Activated CD4-positive, alpha-beta memory T cell treated with anti-CD3 and anti-CD28 coated beads, Interleukin-2, amount 10 ng/mL, durations not matched to agents 7 days and 5 days (primary cell): ENCODE data around the gene ZNF772. TPM values are rescaled to one million over a fixed set of nuclear protein-coding genes. Genes with fewer than 3 reads are reported as not detected.

ENCODE experiments used
- CTCF ChIA-PET: fragments of 350-600 bp; sonication (Branson Sonifier 250); formaldehyde crosslinking; loops from one replicate; lab custom pipeline; 2021; ENCODE audit warnings: antibody characterized with exemption, inconsistent platforms; lab: Charles Lee
- POLR2A ChIA-PET: fragments of 350-600 bp; sonication (Branson Sonifier 250); formaldehyde crosslinking; loops from one replicate; lab custom pipeline; 2021; ENCODE audit warnings: antibody characterized with exemption; lab: Charles Lee
- DNase-seq: peaks from one replicate; pipeline ENCODE4 v3.0.0-alpha.2; 2020
- H3K27ac Mint-ChIP-seq: one replicate; pipeline ENCODE4 v1.8.0; 2021; ENCODE audit warnings: mild to moderate bottlenecking, mixed read lengths
- H3K27me3 Mint-ChIP-seq: one replicate; pipeline ENCODE4 v1.8.0; 2021; ENCODE audit warnings: mixed read lengths
- H3K36me3 Mint-ChIP-seq: one replicate; pipeline ENCODE4 v1.8.0; 2021; ENCODE audit warnings: low read depth, mixed read lengths
- H3K4me1 Mint-ChIP-seq: one replicate; pipeline ENCODE4 v1.8.0; 2021; ENCODE audit warnings: mixed read lengths
- H3K4me3 Mint-ChIP-seq: one replicate; pipeline ENCODE4 v1.8.0; 2021; ENCODE audit warnings: mild to moderate bottlenecking, mixed read lengths
- H3K9me3 Mint-ChIP-seq: one replicate; pipeline ENCODE4 v1.8.0; 2021; ENCODE audit warnings: mixed read lengths
- total RNA-seq, 2 experiments: library from RNA; stranded (reverse); gene quantifications; one replicate each; pipeline ENCODE4 v1.2.3, GENCODE V29; 2021

Gene ZNF772
- total RNA-seq, 2 experiments from 2014 or later, result 7.2 to 8.8 TPM

DNA sequence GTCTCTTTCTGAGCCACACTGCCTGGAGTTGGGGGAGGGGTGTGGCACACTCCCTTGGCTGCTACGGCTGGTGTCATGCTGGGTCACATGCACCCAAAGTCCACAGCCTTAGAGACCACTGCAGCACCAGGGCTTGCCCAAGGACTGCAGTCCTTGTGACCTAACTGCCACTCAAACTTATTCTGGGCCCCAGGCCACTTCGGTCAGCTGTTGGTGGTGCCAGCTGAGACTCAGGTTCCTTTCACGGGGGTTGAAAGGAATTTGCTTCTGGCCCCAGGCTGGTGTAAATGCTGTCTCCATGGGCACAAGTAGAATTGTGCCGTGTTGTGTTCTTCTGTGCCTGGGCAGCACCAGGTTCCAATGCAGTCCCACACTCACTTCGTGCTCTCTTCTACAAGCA lies 10.9 kb downstream of the ZNF772 start:
- Mint-ChIP-seq H3K27me3 (no peaks in the 10 kb centered on the region), H3K27ac (no peak overlapping the region), H3K36me3 (peaks cover 27% of the 10 kb centered on the region), H3K4me3 (no peak overlapping the region), H3K9me3 (peaks cover 46% of the 10 kb centered on the region), H3K4me1 (no peaks in the 10 kb centered on the region)
- CTCF ChIA-PET, result interaction anchor here (0.7 kb wide), 1 partner anchor 141 kb away, joined by 3 read pairs; no protein-coding TSS in a partner anchor
- no peak for DNase-seq
- POLR2A ChIA-PET, result no interaction called here

DNA sequence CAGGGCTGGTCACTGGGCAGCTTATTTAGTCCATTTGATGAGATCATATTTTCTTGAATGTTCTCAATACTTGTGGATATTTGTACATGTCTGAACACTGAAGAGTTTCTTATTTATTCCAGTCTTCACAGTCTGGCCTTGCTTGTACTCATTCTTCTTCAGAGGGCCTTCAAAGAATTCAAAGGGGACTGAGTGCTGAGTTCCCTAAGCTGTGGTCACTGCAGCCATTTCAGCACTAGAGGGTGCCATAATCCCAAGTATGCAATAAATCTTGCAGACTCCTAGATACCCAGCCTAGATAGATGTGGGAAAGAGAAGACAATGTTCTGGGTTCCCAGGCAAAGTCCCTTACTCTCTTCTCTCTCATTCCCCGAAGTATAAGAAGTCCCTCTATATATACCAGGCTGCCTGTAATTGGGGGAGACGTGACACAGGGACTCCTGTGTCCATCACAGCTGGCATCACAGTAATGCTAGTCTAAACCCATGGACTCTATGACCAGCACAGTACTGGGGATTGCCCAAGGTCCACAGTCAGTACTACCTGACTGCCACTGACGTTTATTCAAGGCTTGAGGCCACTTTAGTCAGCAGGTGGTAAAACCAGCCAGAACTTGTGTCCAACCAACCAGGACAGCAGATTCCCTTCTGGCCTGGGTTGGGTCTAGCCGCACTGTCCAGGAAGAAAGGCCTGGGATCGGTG lies 11.5 kb downstream of the ZNF772 start:
- CTCF ChIA-PET, result interaction anchor here (0.6 to 1.0 kb wide), 4 partner anchors 100 to 1048 kb away, joined by 3 read pairs; no protein-coding TSS in a partner anchor
- Mint-ChIP-seq H3K4me1 (no peaks in the 10 kb centered on the region), H3K36me3 (peaks cover 21% of the 10 kb centered on the region), H3K9me3 (peaks cover 46% of the 10 kb centered on the region), H3K4me3 (no peak overlapping the region), H3K27ac (no peak overlapping the region), H3K27me3 (no peaks in the 10 kb centered on the region)
- peak; percentile 32 for DNase-seq
- POLR2A ChIA-PET, result no interaction called here

DNA sequence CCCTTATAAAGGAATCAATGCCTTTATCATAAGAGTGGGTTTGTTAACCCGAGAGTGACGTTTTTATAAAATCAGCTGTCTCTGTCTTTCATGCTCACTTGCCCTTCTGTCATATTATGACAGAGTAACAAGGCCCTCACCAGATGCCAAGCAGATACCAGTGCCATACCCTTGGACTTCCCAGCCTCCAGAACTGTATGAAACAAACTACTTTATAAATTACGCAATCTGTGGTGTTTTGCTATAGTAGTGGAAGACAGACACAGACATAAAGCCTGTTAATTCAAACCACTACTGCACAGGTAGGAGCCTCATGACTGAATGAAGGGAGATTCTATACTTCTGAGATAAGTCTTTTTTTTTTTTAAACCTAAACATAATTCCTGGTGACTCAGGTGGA lies 25.1 kb downstream of the ZNF772 start:
- DNase-seq, result no peak
- ChIA-PET CTCF (no interaction called here), POLR2A (interaction anchor here (0.6 kb wide), 1 partner anchor 32 kb away, joined by 3 read pairs; no protein-coding TSS in a partner anchor)
- H3K4me3 Mint-ChIP-seq, result no peak overlapping the region
- H3K27ac Mint-ChIP-seq, result no peak overlapping the region
- no peaks in the 10 kb centered on the region for H3K4me1 Mint-ChIP-seq
- peaks cover 56% of the 10 kb centered on the region for H3K9me3 Mint-ChIP-seq
- no peaks in the 10 kb centered on the region for H3K27me3 Mint-ChIP-seq
- H3K36me3 Mint-ChIP-seq, result peaks cover 30% of the 10 kb centered on the region

DNA sequence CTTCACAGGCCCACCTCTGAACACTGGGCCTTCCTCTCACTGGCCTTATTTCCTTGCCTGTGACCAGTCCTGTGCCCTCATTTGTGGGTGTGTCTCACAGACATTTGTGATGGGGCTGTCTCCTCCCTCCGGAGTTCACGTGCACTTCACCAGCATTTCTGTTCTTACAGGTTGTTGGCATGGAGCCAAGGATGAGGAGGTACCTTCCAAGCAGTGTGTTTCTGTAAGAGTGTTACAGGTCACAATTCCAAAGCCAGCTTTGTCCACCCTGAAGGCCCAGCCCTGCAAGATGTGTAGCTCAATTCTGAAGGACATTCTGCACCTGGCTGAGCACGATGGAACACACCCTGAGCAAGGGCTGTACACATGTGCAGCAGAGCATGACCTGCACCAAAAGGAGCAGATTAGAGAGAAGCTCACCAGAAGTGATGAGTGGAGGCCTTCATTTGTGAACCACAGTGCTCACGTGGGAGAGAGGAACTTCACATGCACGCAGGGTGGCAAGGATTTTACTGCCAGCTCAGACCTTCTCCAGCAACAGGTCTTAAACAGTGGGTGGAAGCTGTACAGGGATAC lies 34.2 kb downstream of the ZNF772 start:
- H3K4me3 Mint-ChIP-seq, result no peak overlapping the region
- H3K4me1 Mint-ChIP-seq, result no peaks in the 10 kb centered on the region
- ChIA-PET POLR2A (no interaction called here), CTCF (no interaction called here)
- H3K27me3 Mint-ChIP-seq, result no peaks in the 10 kb centered on the region
- H3K36me3 Mint-ChIP-seq, result peaks cover 74% of the 10 kb centered on the region
- no peak overlapping the region for H3K27ac Mint-ChIP-seq
- H3K9me3 Mint-ChIP-seq, result peaks cover 71% of the 10 kb centered on the region
- no peak for DNase-seq

DNA sequence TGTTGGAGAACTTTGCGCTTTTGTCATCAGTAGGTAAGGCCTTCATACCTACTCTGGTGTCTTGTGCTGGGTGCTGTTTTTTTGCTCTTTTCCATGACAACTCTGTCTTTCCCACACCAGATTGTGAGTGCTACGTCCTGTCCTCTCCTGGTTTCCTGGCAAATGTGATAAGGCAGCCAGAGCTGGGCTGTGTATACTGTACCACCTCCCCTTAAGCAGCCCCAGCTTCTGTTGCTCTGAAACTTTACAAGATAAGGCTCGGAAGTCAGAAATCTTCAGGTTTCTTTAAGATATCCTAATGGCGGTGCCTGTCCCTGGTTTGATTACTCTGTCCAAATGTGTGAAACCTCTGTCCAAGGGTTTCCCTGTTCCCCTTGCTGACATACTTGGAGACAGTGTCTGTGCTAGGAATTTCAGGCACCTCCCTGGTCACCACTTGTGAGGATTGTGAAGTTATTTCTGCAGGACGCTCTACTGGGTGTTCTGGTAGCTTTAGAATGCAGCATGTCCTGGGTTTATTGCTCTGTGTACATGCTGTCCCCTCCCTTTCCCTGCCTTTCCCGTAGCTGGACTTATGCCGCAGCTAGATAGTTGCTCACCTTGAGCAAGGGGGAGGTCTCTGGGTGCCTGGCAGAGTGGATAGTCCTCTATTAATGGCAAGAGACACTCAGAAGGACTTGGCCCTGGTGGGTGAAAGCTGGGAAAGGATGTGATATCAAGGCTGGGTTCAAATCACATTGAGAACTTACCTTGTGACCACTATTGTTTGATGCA lies 35.2 kb downstream of the ZNF772 start:
- no peaks in the 10 kb centered on the region for H3K27me3 Mint-ChIP-seq
- ChIA-PET CTCF (no interaction called here), POLR2A (no interaction called here)
- peaks cover 78% of the 10 kb centered on the region for H3K36me3 Mint-ChIP-seq
- DNase-seq, result no peak
- H3K9me3 Mint-ChIP-seq, result peaks cover 67% of the 10 kb centered on the region
- H3K4me1 Mint-ChIP-seq, result no peaks in the 10 kb centered on the region
- no peak overlapping the region for H3K27ac Mint-ChIP-seq
- H3K4me3 Mint-ChIP-seq, result no peak overlapping the region

DNA sequence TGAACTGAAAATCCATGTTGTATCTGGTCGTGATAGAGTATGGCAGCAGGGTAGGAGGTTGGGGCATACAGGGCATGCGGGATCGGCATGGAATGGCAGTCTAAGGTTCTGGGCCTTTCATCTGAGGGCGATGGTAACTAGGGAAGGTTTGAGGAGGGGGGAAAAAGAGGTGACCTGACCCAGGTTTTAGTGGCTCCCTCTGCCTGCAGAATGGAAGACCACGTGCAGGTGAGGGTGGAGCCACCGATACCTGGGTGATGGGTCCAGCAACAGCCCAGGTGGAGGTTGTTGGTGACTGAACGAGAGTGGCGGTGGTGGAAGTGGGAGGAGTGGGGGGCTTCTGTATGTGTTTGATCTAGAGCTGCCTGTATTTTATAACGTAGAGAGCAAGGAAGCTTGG lies 38.4 kb downstream of the ZNF772 start:
- H3K4me3 Mint-ChIP-seq, result no peak overlapping the region
- ChIA-PET POLR2A (no interaction called here), CTCF (no interaction called here)
- no peak overlapping the region for H3K27ac Mint-ChIP-seq
- H3K36me3 Mint-ChIP-seq, result peaks cover 73% of the 10 kb centered on the region
- no peaks in the 10 kb centered on the region for H3K27me3 Mint-ChIP-seq
- H3K4me1 Mint-ChIP-seq, result peaks cover 24% of the 10 kb centered on the region
- DNase-seq, result no peak
- H3K9me3 Mint-ChIP-seq, result peaks cover 52% of the 10 kb centered on the region

DNA sequence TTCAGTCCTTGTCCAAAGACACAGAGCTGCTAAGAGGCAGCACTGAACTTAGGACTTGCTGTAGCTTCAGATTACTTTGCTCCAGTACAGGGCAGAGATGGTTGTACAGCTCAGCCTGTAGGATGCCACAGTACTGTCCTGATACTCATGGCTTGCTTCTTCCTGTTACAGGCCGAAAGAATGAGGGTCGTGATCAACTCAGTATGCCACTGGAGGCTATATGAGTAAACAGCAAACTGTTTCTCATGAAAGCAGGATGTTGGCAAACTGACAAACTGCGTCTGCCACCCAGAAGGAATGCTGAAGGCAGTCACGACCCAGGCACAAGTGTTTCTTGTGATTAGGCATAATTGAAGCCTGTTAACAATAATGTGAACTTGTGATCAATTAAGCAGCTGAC lies 39.4 kb downstream of the ZNF772 start:
- Mint-ChIP-seq H3K27ac (no peak overlapping the region), H3K4me3 (no peak overlapping the region), H3K27me3 (no peaks in the 10 kb centered on the region), H3K9me3 (peaks cover 46% of the 10 kb centered on the region), H3K36me3 (peaks cover 68% of the 10 kb centered on the region), H3K4me1 (peaks cover 24% of the 10 kb centered on the region)
- CTCF ChIA-PET, result interaction anchor here (0.9 kb wide), 1 partner anchor 10 kb away, joined by 3 read pairs; no protein-coding TSS in a partner anchor
- POLR2A ChIA-PET, result no interaction called here
- no peak for DNase-seq

DNA sequence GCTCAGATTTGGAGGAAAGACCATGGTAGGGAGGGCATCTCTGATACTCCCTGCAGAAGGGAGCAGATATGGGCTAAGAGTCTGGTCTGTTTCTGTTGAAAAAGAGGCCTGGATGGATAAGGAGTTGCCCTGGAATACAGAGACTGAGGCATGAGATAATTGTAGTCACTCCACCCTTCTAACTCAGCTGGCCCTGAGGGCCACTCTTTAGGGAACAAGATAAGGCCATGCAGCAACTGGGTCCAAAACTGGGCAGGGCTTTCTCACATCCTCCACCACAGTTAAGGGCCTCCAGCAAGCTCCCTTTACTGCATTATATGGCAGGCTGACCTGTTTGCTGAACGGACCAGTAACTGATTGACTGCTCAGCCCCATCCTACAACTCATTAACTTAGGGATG lies 40.9 kb downstream of the ZNF772 start:
- H3K27ac Mint-ChIP-seq, result no peak overlapping the region
- CTCF ChIA-PET, result no interaction called here
- H3K36me3 Mint-ChIP-seq, result peaks cover 52% of the 10 kb centered on the region
- POLR2A ChIA-PET, result interaction anchor here (1.5 kb wide), 1 partner anchor 47 kb away, joined by 4 read pairs; the partner anchor contains the start of gene ZNF548
- H3K27me3 Mint-ChIP-seq, result no peaks in the 10 kb centered on the region
- H3K4me1 Mint-ChIP-seq, result peaks cover 24% of the 10 kb centered on the region
- peak overlapping the region; percentile 90 for H3K4me3 Mint-ChIP-seq
- peaks cover 38% of the 10 kb centered on the region for H3K9me3 Mint-ChIP-seq
- DNase-seq, result no peak

DNA sequence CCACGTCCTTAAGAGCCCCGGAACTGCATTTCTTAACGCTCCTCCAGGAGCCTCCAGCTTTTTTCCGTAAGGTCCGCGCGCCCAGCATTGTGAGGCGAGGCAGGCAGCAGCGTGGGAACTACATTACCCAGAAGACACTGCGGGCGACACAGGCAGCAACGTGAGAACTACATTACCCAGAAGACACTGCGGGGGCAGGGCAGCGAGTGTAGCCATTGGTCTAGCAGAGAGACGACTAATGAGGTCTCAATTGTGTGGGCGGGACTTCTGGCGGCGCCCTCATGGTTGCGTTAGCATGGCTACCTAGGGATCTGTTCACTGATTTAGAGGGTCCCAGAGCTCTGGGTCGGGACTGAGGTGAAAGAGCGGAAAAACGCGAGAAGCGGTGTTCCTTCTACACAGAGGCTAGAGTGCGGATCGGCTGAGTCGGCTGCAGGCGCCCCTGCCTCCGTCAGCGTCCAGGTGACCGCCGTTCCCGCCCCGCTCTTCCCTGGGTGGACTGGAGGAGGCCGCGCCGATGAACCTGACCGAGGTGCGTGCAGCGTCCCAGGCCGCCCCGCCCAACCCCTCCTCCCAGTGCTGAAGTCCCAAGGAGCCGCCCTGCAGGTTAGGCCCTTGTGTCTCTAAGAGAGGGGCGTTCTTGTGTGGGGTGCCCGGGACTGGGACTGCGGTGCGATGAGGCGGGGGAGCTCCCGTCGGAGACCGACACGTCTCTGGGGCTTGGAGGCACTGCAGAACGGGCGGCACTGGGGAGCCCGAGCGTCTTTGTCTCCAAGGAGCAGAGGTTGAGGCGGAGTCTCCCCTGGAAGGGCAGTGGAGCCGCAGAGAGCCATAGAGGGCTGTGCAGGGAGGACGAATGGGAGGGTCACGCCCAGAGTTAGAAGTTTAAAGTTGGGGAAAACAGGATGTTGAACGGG lies 42.0 kb downstream of the ZNF772 start, which contains the start of gene ZNF749:
Gene ZNF749 (plus strand): TSS at position 264 of the 917 bp plus-strand sequence. CDS start 254 bp downstream, at position 518.
- Mint-ChIP-seq H3K4me1 (peaks cover 24% of the 10 kb centered on the region), H3K9me3 (peaks cover 32% of the 10 kb centered on the region), H3K36me3 (peaks cover 45% of the 10 kb centered on the region), H3K27ac (peak within 1 kb of the TSS; percentile 60), H3K4me3 (peak within 1 kb of the TSS; percentile 90), H3K27me3 (no peaks in the 10 kb centered on the region)
- DNase-seq, result peak; percentile 97
- POLR2A ChIA-PET, result interaction anchor here (0.5 to 1.7 kb wide), 7 partner anchors 42 to 748 kb away, joined by 3 to 5 read pairs (median 3); partner anchors contain the start of genes TRAPPC2B, ZNF211, ZNF274 and ZNF547
- CTCF ChIA-PET, result no interaction called here

DNA sequence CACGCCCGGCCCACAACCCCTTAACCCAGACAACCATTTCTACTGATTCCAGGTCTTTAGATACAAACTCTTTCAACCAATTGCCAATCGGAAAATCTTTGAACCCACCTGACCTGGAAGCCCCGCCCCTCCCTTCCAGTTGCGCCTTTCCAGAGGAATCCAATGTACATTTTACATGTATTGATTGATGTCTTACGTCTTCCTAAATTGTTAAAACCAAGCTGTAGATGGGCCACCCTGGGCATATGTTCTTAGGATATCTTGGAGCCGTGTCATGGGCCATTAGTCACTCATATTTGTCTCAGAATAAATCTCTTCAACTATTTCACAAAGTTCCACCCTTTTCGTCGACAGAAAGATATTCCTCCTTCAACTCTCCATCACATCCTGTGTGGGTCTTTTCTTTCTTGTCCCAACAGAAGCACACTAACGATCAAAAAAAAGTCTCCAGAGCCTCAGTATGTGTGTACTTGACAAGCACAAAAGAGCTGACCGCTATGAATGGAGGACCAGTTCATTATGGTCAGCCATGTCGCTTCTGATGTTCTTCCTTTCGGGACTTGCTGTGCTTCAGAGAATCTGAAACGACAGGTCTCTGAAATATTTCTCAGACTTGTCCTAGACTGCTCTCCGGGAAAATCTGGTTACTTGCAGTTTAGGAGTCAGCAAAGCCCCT lies 42.8 kb downstream of the ZNF772 start:
- Mint-ChIP-seq H3K4me1 (peaks cover 24% of the 10 kb centered on the region), H3K9me3 (peaks cover 29% of the 10 kb centered on the region), H3K27ac (peak overlapping the region; percentile 60), H3K27me3 (no peaks in the 10 kb centered on the region), H3K36me3 (peaks cover 37% of the 10 kb centered on the region), H3K4me3 (peak overlapping the region; percentile 90)
- ChIA-PET POLR2A (interaction anchor here (1.1 to 1.7 kb wide), 5 partner anchors 43 to 748 kb away, joined by 3 to 5 read pairs (median 3); partner anchors contain the start of genes TRAPPC2B, ZNF211, ZNF274 and ZNF547), CTCF (interaction anchor here (1.0 kb wide), 1 partner anchor 175 kb away, joined by 3 read pairs; no protein-coding TSS in a partner anchor)
- DNase-seq, result no peak

DNA sequence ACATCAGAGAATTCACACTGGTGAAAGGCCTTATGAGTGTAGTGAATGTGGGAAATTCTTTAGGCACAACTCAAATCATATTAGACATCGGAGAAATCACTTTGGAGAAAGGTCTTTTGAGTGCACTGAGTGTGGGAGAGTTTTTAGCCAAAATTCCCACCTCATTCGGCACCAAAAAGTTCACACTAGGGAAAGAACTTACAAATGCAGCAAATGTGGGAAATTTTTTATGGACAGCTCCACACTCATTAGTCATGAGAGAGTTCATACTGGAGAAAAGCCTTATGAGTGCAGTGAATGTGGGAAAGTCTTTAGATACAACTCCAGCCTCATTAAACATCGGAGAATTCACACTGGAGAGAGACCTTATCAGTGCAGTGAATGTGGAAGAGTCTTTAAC lies 56.3 kb downstream of the ZNF772 start:
- CTCF ChIA-PET, result no interaction called here
- Mint-ChIP-seq H3K4me1 (no peaks in the 10 kb centered on the region), H3K9me3 (peaks cover 61% of the 10 kb centered on the region), H3K27me3 (no peaks in the 10 kb centered on the region), H3K36me3 (peaks cover 57% of the 10 kb centered on the region), H3K4me3 (no peak overlapping the region), H3K27ac (no peak overlapping the region)
- POLR2A ChIA-PET, result no interaction called here
- DNase-seq, result no peak
